DND-41 (cell line): ENCODE results near the gene ERAP2.

Experiments used
- CTCF ChIP-seq: IDR thresholded peaks from 2 replicates; pipeline ENCODE4 v1.5.1; 2012; ENCODE audit warnings: borderline replicate concordance, low read length, moderate library complexity, mild to moderate bottlenecking; ENCODE audit not compliant: poor library complexity, severe bottlenecking; ENCODE audit errors: extremely low read depth
- EZH2 ChIP-seq: IDR thresholded peaks from 3 replicates; pipeline ENCODE4 v1.6.1; 2012; ENCODE audit warnings: borderline replicate concordance, low read depth, mild to moderate bottlenecking, moderate library complexity, low read length, inconsistent platforms; ENCODE audit not compliant: severe bottlenecking

GRCh38 chr5:96836817-96837216 is 39.5 kb upstream of the ERAP2 start:
- TF ChIP-seq CTCF (no peak), EZH2 (no peak)
